ENCODE data around the gene PCGF3.
"Not testable (repeated sequence)": the region's sequence is repeated elsewhere in the genome, so short reads cannot be mapped to it uniquely, and the experiment has no call there.

The PCGF3 gene

GRCh38 chr4:764405-765169 lies 59.0 kb downstream of the PCGF3 start:
- no peak for FAIRE-seq

GRCh38 chr4:766152-766515 lies 60.5 kb downstream of the PCGF3 start:
- no peak for FAIRE-seq

GRCh38 chr4:766559-767283 lies 61.1 kb downstream of the PCGF3 start:
- FAIRE-seq: no peak

GRCh38 chr4:768076-768475 lies 62.4 kb downstream of the PCGF3 start:
- FAIRE-seq: no peak

- FAIRE-seq: no peak
Observed at GRCh38 chr4:768995-769394, 63.4 kb downstream of the PCGF3 start.

- no peak for FAIRE-seq
Observed at GRCh38 chr4:769511-769910, 63.9 kb downstream of the PCGF3 start.

- no peak for FAIRE-seq
Observed at GRCh38 chr4:770022-770421, 64.4 kb downstream of the PCGF3 start.

GRCh38 chr4:771464-771863 lies 65.8 kb downstream of the PCGF3 start:
- no peak for FAIRE-seq

GRCh38 chr4:772118-772517 lies 66.5 kb downstream of the PCGF3 start:
- no peak for FAIRE-seq

GRCh38 chr4:772776-773175 lies 67.1 kb downstream of the PCGF3 start:
- no peak for FAIRE-seq

- no peak for FAIRE-seq
Observed at GRCh38 chr4:773214-773613, 67.6 kb downstream of the PCGF3 start.

GRCh38 chr4:774419-775092 lies 68.9 kb downstream of the PCGF3 start:
- not testable (repeated sequence) for FAIRE-seq

GRCh38 chr4:775485-775884 lies 69.9 kb downstream of the PCGF3 start:
- not testable (repeated sequence) for FAIRE-seq

- no peak for FAIRE-seq
Observed at GRCh38 chr4:776743-777441, 71.3 kb downstream of the PCGF3 start.

- FAIRE-seq: no peak
Observed at GRCh38 chr4:777520-778262, 72.1 kb downstream of the PCGF3 start.

GRCh38 chr4:779555-779954 lies 73.9 kb downstream of the PCGF3 start:
- no peak for FAIRE-seq

GRCh38 chr4:780255-780654 lies 74.6 kb downstream of the PCGF3 start:
- not testable (repeated sequence) for FAIRE-seq

GRCh38 chr4:780716-781492 lies 75.3 kb downstream of the PCGF3 start:
- no peak for FAIRE-seq

- peak; percentile 95 for FAIRE-seq
Observed at GRCh38 chr4:781493-782216, 76.0 kb downstream of the PCGF3 start.

- FAIRE-seq: no peak
Observed at GRCh38 chr4:784401-785331, 79.0 kb downstream of the PCGF3 start.

Data from colon (tissue), 2 donors.